NT2/D1 (cell line): ENCODE results near the gene NOVA1.

Source experiments
- SUZ12 ChIP-seq: IDR thresholded peaks from 2 replicates; pipeline ENCODE4 v1.6.1; 2011; ENCODE audit not compliant: insufficient read length, insufficient read depth; ENCODE audit errors: extremely low read depth
- YY1 ChIP-seq: IDR thresholded peaks from 2 replicates; pipeline ENCODE4 v1.6.1; 2011; ENCODE audit not compliant: insufficient read length, insufficient read depth
- ZNF274 ChIP-seq: IDR thresholded peaks from 2 replicates; pipeline ENCODE4 v1.6.1; 2011; ENCODE audit warnings: mild to moderate bottlenecking, low read depth, low read length

DNA sequence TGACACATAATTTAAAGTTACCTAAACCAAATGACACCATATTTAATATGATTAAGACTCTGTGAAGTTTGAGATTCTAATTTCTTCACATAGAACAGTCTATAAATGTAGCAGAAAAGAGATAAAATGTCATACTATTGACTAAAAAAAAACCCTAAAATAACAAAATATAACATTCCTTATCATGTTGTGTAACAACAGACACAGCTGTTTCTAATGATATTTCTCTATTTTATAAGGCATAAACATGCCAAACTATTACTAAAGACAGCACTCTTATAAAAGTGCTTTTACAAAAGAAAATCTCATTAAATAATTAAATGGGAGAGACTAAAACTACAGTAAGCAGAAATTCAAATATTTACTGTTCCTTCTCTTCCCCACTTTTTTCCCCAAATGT, 49.4 kb downstream of the NOVA1 start:
- no peak for TF ChIP-seq SUZ12
- TF ChIP-seq ZNF274 = no peak
- no peak for TF ChIP-seq YY1
